ENCODE data around the gene TTC21A.

The TTC21A gene

GRCh38 chr3:39075910-39076309, 31.6 kb upstream of the TTC21A start:
- TF ChIP-seq, protein P1, sequence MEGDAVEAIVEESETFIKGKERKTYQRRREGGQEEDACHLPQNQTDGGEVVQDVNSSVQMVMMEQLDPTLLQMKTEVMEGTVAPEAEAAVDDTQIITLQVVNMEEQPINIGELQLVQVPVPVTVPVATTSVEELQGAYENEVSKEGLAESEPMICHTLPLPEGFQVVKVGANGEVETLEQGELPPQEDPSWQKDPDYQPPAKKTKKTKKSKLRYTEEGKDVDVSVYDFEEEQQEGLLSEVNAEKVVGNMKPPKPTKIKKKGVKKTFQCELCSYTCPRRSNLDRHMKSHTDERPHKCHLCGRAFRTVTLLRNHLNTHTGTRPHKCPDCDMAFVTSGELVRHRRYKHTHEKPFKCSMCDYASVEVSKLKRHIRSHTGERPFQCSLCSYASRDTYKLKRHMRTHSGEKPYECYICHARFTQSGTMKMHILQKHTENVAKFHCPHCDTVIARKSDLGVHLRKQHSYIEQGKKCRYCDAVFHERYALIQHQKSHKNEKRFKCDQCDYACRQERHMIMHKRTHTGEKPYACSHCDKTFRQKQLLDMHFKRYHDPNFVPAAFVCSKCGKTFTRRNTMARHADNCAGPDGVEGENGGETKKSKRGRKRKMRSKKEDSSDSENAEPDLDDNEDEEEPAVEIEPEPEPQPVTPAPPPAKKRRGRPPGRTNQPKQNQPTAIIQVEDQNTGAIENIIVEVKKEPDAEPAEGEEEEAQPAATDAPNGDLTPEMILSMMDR (conservative IDR thresholded peaks at IDR 0.05): no peak
- TF ChIP-seq ZFX (IDR thresholded peaks at IDR 0.05): no peak
- no peak overlapping the region for H3K27ac ChIP-seq

DNA sequence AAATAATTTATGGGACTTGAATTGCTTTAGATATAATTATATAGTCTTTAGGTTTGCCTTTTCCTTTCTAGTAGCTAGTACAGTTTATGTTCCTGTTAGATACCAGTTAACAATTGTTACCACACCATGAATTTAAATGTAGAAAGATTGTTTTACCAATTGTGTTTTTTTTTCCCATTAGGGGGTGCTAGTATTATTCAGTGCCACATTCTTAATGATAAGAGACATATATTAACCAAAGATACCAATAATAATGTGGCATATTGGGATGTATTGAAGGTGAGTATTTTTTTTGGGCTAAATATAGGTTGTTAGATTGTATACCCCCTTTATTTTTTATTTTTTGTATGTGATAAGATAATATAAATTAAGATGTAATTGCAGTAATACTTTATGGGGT, 27.9 kb upstream of the TTC21A start:
- TF ChIP-seq, protein P1 (conservative IDR thresholded peaks at IDR 0.05): peak; percentile 32
- TF ChIP-seq ZFX (IDR thresholded peaks at IDR 0.05): no peak
- H3K27ac ChIP-seq: no peak overlapping the region

DNA sequence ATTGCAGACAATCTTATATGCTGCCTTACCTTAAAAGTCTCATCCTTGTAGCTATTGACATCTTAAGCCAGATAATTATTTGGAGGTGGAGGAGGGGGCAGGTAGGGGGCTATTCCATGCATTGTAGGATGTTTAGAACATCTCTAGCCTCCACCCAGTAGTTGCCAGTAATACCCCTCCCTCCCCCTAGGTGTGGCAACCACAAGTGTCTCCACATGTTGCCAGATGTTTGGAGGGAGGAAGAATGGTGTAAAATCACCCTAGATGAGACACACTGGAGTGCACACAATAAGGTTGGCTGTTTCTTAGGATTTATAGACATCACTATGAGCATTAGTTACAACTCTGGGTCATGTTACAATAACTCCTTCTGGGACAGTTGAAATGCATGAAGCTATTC, 27.5 kb upstream of the TTC21A start:
- H3K27ac ChIP-seq: no peak overlapping the region
- TF ChIP-seq, protein P1 (conservative IDR thresholded peaks at IDR 0.05): no peak
- TF ChIP-seq ZFX (IDR thresholded peaks at IDR 0.05): no peak

DNA sequence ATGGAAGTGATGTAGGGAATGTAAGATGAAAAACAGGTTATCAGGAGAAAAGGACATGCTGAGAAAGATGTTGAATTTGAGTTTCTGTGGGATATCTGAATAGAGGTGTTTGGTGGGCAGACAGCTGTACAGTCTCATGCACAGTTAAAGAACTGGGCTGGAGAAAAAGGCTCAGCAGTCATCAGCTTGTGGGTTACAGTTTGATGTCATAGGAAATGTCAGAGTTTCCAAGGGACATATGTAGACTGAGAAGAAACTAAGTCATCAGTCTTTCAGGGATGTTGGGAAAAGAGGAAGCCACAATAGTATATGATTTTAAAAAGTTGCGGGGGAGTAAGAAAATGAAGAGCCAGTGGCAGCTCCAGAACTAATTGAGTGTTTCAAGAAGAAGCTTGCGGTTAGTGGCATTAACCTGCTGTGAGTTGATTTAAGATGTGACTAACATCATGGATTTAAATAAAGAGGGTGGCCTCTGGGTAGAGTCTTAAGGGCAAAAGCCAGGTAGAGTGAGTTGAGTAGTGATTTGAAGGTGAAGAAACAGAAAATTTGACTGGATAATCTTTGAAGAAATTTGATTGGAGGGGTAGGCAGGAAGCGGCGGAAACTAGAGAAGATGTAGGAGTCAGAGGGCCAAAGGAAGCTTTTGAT, 24.7 kb upstream of the TTC21A start:
- no peak overlapping the region for H3K27ac ChIP-seq
- no peak for TF ChIP-seq ZFX (IDR thresholded peaks at IDR 0.05)
- TF ChIP-seq, protein P1 (conservative IDR thresholded peaks at IDR 0.05): no peak

GRCh38 chr3:39086144-39086543, 21.3 kb upstream of the TTC21A start:
- no peak for TF ChIP-seq ZFX (IDR thresholded peaks at IDR 0.05)
- TF ChIP-seq, protein P1 (conservative IDR thresholded peaks at IDR 0.05): no peak

DNA sequence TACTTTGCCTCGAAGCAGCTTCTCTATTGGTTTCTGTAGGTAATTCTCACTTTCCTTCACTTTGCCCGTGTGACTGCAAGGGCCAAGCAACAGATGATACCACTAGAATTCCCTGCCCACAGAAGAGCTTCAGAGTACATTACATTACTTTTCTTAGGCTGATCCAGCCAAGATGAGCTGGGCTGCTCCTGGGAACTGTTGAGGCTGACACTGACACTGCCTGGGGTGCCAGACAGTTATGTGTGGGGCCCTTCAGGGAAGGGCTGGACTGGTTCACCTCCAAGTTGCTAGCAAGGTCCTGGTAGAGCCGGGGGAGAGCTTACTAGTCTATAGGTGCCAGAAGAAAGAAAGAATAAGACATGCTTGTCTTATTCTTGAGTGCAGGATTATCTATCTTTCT, 19.0 kb upstream of the TTC21A start:
- H3K27ac ChIP-seq: no peak overlapping the region
- TF ChIP-seq, protein P1 (conservative IDR thresholded peaks at IDR 0.05): no peak
- TF ChIP-seq ZFX (IDR thresholded peaks at IDR 0.05): no peak

More at GRCh38 chr3:39086144-39086543, 21.3 kb upstream of the TTC21A start:
- no peak overlapping the region for H3K27ac ChIP-seq

GRCh38 chr3:39088889-39089288, 18.6 kb upstream of the TTC21A start:
- H3K27ac ChIP-seq: no peak overlapping the region
- TF ChIP-seq, protein P1 (conservative IDR thresholded peaks at IDR 0.05): no peak
- no peak for TF ChIP-seq ZFX (IDR thresholded peaks at IDR 0.05)

All from C4-2B (cell line).